T-helper 9 cell (primary cell): ENCODE results near the gene FAM149B1.
"Not testable (repeated sequence)": the region's sequence is repeated elsewhere in the genome, so short reads cannot be mapped to it uniquely, and the experiment has no call there.

Experiments
- DNase-seq: peaks from one replicate; pipeline ENCODE4 v3.0.0-alpha.2; 2020

FAM149B1 gene

GRCh38 chr10:73238990-73239566 lies 71.2 kb downstream of the FAM149B1 start:
- DNase-seq = no peak

- DNase-seq = no peak
Measured at GRCh38 chr10:73239908-73240307, 72.0 kb downstream of the FAM149B1 start.

- DNase-seq = no peak
Measured at GRCh38 chr10:73244866-73245477, 77.1 kb downstream of the FAM149B1 start.

DNA sequence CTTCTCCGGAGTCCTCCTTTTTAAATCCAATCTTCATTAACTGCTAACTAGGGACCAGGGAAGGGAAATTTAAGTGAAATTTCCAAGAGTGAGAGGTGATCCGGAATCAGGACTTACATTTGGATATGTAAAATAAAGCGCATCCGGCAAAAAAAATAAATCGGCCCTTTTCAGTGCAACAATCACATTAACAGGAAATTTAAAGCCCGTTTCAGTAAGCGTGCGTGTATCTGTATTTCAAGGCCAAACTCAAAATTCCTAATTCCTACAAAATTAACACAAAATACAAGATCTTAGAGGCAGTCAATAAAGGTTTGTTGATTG lies 78.4 kb downstream of the FAM149B1 start:
- DNase-seq = no peak

- peak; percentile 97 for DNase-seq
Measured at GRCh38 chr10:73246646-73247508, 79.0 kb downstream of the FAM149B1 start, which contains the start of gene DNAJC9. Gene DNAJC9, minus strand, starts transcription at chr10:73247255. Its CDS starts 66 bp downstream, at chr10:73247189.

- no peak for DNase-seq
Measured at GRCh38 chr10:73247509-73248258, 79.8 kb downstream of the FAM149B1 start.

DNA sequence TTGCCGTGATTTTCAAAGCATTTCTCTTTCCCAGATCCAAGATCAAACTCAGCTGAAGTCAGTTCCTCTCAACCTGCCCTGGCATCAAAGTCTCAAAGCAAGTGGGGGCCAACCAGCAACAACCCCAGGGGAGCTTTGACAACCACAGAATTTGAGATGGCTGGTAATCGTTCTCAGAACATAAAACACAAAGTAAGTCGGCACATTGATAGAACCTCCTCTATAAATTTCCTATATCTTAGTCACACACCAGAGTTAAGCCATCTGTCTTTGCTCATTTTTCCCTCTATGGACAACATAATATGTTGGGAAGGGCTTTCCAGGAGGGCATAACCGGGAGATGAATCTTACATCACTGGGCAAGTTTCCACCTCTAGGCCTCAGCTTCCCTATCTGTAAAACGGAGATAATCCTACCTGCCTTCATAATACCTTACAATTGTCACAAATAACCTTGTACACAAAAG lies 80.4 kb downstream of the FAM149B1 start:
- DNase-seq = no peak

GRCh38 chr10:73251683-73252444 lies 83.9 kb downstream of the FAM149B1 start:
- DNase-seq = no peak

DNA sequence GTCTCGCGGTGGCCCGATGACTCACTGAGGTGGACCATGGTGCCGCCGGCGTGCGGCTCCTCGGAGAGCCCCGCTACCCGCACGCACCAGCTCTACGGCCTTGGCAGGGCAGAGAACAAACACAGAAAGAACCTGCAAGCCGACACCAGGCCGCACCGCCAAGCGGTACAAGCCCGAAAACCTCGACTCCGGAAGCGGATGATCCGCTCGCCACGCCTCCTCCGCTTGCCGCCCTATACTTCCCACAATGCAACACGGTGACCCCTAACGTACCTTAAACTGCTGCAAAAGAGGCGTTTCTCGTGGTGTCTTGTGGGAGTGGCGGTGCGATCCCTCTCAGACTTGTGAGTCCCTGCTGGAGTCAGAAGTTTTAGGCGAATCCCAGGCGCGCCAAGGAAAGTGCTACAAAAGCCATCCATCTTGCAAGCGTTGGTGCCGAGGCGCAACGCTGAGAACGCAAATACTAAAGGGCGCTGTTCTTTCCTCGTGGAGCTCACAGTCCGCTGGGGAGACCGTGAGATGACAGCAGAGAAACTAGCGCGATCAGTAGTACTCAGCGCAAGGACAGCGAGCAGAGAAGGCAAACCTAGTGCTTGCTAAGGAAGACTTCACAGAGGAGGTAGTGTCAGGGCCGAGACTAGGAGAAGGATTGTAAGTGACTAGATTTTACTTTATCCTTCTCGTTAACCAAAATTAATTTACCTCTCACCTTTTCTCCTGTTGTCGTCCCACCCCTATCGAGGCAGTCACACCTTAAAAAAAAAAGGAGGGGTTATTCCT lies 84.7 kb downstream of the FAM149B1 start, which contains the start of gene MRPS16:
Gene MRPS16, minus strand, starts transcription at position 200 of the 780 bp plus-strand sequence. Its CDS starts 162 bp downstream, at position 38.
- DNase-seq = peak; percentile 85

DNA sequence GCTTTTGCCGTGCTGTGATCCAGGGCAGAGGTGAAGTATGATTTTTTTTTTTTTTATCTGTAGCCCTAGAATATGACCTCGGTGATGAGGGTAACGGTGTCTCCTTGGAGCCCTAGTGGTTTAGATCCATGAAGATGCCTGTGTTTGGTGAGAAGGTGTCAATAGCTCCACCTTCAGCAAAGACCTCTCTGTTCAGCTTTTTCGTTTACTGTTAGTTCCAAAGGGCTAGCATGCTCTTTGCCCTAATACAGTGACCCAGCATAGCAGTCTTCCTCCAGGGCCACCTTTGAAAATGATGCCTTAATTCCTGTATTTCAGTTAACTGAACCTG lies 85.3 kb downstream of the FAM149B1 start:
- no peak for DNase-seq

DNA sequence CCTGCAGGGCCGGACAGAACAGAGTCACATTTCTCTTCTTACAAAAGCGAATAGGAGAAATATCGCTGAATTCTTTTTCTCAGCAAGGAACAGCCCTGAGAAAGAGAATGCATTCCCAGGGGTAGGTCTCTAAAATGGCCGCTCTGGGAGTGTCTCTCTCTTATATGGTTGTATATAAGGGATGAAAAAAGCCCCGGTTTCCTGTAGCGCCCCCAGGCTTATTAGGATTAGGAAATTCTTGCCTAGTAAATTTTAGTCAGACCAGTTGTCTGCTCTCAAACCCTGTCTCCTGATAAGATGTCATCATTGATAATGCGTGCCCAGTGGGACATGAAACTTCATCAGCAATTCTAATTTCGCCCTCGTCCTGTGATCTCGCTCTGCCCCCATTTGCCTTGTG lies 90.7 kb downstream of the FAM149B1 start:
- DNase-seq = not testable (repeated sequence)

- no peak for DNase-seq
Measured at GRCh38 chr10:73261362-73261995, 93.6 kb downstream of the FAM149B1 start.

DNA sequence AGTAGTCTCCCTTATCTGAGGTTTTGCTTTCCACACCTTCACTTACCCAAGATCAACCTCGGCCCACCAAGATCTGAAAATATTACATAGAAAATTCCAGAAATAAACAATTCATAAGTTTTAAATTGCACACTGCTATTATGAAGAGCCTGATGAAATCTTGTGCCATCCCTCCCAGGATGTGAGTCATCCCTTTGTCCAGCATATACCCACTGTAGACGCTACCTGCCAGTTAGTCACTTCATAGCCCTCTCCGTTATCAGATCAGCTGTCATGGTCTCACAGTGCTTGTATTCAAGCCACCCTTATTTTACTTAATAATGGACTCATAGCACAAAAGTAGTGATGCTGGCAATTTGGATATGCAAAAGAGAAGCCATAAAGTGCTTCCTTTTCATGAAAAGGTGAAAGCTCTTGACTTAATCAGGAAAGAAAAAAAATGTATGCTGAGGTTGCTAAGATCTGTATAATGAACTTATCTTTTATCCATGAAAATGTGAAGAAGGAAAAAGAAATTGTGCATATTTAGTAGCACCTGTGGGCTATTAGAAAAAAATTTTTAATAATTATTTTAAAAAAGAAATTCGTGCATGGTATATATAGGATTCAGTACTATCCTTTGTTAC lies 94.3 kb downstream of the FAM149B1 start:
- DNase-seq = no peak

DNA sequence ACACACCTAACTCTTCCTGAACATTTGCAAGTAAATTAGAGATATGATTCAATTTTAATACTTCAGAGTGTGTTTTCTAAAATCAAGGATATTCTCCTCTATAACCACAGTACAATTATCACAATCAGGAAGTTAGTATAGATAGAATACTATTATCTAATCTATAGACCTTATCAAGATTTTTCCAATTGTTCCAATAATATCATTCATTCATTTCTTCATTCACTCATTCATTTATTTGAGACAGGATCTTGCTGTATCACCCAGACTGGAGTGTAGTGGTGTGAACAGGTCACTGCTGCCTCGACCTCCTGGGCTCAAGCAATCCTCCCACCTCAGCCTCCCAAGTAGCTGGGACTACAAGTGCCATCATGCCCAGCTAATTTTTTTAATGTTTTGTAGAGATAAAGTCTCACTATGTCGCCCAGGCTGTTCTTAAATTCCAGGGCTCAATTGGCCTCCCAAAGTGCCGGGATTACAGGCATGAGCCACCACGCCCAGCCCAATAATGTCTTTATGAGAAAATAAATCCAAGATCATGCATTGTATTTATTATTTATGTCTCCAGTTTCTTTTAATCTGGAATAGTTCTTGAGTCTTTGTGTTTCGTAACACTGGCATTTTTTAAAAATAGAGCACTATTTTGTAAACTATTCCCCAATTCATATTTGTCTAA lies 95.1 kb downstream of the FAM149B1 start:
- no peak for DNase-seq

DNA sequence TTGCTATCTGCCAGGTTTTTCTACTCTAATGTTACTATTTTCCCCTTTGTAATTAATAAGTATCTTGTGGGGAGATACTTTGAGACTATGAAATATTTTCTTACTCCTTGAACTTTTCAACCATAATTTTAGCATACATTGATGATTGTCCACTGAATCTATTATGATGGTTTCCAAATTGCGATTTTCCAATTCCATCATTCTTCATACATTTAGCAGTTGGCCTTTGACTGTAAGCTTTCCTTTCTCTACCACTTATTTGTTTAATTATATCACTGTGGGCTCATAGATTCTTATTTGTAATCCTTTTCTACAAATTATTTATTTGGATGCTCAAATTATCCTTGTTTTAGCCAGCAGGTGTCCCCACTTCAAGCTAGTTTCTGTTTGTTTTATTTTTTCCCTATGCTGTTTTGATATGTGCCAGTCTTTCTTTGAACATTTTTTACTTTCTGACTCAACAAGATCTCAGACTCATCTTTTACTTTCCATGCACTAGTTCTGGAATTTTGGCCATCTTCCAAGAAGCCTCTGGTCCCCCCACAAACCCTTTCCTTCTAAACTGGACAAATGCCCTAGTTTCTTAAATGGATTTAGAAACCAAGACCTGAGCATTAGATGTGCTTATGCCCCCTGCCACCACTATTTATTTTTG lies 95.9 kb downstream of the FAM149B1 start:
- DNase-seq = no peak

DNA sequence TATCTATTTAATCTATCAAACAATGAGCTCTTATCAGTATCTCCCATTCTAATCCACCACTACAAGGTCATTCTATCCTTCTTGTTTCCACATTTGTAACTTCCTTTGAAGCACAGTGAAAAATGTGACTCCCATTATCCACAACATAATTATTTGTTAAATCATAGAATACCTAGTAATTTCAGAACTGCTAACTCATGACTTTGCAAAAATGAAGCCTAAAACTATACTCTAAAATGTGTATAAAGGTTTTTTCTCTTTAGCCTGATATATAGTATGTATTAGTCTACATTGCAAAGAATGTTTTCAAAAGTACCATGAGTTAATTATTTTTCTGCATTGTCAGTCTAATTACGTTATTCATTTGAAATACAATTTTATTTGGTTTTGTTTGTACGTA lies 96.5 kb downstream of the FAM149B1 start:
- no peak for DNase-seq

- no peak for DNase-seq
Measured at GRCh38 chr10:73281097-73281496, 113.2 kb downstream of the FAM149B1 start.

DNA sequence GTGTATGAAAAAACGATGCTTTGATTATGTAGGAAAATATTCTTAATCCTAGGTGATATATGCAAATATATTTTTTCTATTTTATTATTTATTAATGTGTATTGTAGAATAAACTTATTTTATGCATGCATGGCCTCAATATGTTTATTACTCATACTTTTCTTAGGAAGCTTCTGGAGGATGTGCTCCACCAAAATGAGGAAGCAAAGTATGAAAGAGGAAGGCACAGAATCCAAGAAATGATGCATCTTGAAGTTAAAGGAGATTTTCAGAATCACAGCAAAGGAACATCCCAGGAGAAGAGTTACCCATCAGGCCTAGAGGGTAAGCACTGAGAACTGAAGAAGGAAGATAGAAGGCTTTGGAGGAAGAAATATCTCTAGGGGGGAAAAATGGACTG lies 119.5 kb downstream of the FAM149B1 start:
- DNase-seq = no peak

DNA sequence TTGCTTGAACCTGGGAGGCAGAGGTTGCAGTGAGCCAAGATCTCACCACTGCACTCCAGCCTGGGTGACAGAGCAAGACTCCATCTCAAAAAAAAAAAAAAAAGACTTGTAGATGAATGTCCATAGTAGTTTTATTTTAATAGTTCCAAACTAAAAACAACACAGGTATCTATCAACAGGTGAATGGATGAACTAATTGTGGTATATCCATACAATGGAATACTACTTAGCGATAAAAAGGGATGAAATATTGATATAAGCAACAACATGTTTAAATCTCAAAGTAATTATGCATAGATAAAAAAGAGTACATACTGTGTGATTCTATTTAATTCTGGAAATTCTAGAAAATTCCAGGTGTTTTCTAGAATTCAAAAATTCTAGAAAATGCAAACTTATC lies 122.0 kb downstream of the FAM149B1 start:
- DNase-seq = no peak
